GM19328 (cell line): ENCODE measurements around the gene ZNF490.

Source experiments
- ATAC-seq: cut with Tn5 transposase; IDR thresholded peaks from one replicate; pipeline ENCODE4 v1.9.1; 2021; ENCODE audit warnings: mild to moderate bottlenecking, moderate library complexity; ENCODE audit not compliant: unreplicated experiment

Gene ZNF490

DNA sequence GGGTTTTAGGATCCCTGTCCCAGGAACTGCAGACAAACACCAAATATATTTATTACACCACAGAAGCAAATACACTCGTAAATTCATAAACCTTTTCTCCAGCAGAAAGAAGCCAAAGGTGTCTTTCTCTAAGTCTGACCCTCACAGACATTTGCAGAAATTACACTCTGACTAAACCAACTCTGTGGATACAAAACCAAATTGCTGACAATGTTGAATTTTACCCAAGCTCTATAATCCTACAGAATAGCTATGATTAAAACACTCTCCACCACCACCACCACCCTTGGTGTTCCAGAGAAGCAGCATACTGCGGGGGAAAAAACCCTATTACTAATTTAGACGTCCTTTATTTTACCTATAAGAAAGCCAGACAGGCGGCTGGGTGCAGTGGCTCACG lies 64.5 kb downstream of the ZNF490 start:
- no peak for ATAC-seq

DNA sequence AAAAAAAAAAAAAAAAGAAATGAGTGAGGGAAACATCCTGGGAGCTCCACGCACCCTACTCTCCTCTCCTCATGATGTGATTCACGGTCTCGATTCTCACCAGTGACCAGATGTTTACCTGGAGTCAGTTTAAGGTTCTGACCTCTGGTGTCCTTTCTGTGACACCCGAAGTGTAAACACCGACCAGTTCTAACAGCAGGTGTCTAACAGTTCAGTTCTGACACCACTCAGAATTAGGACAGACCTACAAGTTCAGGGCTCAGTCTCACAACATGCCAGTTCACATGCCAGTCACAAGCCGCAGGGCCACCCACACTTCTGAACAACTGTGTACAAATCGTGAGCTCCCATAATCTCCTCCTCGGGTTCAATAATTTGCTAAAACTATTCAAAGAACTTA lies 65.3 kb downstream of the ZNF490 start:
- no peak for ATAC-seq

DNA sequence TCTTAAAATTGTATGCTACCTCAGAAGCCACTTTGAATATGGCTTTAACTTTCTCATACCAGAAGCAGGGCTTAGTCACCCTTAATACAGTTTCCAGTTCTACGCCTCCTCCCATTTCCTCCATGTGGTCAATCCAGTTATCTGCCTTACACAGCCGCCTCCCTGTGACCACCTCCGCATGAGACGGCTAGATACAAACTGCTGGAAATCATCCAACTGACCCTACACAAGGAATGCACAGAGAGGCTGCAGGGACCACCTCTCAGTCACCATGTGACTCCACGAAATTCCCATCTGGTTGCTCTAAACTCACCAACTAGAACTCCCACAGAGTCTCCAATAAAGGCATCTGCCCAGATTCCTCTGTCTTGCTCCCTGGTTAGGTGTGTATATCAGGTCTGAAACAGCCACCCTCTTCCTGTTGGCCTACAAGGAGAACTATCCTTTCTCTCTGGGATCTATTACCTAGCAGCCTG lies 66.2 kb downstream of the ZNF490 start:
- no peak for ATAC-seq

DNA sequence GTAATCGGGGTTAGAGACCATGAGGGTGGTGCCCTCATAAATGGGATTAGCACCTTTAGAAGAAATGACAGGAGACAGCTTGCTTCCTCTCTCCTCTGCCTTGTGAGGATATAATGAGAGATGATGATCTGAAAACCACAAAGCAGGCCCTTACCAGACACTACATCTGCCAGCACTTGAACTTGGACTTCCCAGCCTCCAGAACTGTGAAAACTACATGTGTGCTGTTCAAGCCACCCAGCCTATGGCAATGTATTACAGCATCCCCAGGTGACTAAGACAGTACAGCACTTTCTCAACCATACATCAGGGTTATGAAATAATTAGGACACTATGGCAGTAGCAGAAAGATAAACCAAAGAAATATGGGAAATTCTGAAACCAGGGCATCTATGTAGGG lies 66.8 kb downstream of the ZNF490 start:
- ATAC-seq, result no peak
